ENCODE measurements around the gene SAP30BP.

SAP30BP gene

DNA sequence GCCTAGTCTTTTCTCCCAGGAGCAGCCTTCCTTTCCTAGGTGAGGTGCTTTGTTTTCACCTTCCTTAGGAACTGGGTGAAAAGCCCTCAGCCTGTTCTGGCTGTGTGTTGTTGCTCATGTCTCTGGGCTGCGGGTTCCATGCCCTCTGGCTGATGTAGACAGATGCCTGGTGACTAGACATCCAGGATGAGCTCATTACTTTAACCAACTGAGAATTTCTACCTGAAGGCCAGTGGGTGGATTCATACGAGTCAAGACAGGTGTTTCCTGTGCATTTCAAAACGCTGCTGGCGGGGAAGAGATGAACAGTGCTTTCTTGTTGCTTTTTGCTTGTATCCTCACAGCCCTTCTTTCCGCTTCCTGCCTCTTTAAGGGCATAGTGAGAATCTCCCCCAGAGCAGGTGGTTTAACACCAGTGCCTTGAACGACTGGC, 22.3 kb downstream of the SAP30BP start:
- no peak for DNase-seq

DNA sequence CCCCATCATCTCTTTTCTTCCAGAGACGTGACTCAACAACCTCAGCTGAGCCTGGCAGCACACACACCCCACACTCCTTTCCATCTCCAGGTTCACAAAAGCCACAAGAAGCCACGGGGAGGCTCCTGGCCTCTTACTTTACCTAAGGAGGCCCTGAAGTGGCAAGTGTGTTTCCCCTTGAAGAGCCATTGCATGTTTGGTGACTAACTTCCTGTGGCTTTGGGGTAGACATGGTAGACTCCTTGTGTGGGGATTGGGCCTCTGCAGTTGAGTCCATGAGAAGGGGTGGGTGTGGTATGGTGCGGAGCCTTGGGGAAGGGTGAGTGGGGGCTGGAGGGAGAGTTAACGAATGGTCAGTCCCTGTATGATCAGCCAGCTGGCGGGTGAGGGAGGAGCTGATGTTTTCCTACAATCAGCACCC, 24.2 kb downstream of the SAP30BP start:
- peak in 4 of 14 donors; percentile 54 to 84 (median 72) for DNase-seq

DNA sequence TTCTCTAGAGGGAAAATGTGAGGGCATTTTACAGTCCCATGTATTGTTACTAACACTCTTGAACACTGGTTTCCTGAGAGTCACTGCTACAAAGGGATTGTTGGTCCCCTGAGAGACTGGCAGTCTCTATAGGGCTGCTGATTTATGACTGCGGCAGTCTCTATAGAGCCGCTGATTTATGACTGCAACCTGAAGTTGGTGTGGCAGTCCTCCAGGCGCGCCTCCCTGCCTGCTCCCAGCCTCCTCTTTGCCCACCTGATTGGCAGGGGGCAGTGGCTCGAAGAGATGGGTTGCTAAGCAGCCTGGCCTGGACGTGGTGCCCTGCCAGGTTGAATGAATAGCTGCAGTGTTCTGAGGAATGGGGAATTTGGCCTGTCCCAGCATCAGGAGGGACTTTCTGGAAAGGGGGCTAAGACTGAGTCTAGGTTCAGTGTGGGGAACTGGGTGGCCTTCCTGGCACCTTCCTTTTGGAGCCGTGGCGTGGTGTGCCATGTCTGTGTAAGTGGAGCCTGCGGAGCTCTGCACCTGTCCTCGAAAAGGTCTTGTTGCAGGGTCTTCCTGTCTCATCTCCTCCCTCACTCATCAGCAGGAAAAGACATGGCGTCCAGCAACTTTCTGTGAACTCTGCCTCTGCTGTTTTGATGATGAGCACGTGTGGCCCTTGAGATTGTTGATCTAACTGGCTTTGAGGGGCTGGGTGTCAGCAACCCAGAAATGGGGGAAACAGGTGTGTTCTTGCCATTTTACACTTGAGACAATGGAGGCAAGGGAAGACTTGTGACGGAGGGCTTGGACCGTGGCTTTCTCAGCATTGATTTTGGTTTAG, 24.9 kb downstream of the SAP30BP start:
- peak in 12 of 14 donors; percentile 39 to 90 (median 69) for DNase-seq

DNA sequence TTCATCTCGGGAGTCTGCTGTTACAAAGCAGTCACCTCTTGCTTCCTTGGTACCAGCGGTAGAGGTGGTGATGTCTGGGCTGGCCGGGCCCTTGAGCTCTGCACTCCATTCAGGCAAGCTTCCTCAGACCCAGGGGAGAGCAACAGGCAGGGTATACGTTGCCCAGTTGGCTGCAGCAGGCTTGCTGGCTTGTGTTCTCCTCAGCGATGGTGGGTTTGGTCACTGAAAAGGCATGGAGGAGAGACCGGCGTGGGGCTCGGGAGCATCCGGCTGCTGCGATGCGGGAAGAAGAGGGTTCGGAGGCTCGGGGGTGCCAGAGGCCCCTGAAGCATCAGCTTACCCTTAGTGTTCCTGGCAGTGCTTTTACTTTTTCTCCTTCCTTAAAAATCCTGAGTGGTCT, 25.8 kb downstream of the SAP30BP start:
- DNase-seq, result peak in 6 of 14 donors; percentile 46 to 80 (median 70)

DNA sequence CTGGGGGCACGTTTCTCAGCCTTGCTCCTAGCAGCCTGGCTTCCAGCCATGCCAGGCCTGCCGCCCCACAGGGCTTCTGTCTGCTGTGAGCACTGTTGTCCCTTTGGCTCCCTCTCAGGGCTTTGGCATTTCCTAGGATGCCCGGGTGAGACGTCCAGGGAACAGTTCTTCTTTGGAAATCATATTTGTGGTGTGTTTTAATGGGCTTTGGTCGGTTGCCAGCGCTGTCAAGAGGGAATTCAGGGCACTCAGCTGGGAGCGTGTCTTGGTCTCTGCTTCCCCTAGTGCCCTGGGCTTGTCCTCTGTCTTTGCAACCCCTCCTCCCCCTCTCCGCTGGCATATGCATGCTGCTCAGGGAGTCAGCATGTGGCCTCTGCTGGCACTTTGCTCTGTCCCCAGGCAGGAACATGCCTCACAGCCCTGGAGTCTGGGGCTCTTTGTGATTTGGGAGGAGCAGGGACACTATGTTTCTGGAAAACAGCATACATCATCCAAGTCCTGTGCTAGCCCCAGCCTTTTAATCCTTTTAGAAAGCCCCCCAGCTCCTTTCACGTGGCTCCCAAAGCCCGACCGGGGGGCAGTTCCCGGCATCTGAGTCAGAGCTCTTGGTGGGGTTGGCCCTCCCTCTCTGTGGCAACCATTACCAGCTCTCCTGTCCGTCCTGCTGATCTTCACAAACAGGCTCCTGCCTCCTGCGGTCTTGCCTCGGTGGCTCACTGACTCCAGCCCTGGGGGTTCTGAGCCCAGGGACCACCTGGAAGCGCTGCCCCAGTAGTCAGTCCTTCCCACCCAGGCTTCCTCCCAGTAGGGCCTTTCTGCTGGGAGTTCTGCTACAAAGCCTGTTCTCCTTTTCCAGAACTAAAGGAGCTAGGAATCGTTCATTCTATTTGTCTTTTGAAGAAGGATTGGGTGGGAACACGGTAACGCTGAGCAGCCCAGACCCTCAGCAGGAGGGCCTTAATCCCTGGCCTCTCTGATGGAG, 26.7 kb downstream of the SAP30BP start:
- DNase-seq, result peak; percentile 36 to 98 (median 91)

DNA sequence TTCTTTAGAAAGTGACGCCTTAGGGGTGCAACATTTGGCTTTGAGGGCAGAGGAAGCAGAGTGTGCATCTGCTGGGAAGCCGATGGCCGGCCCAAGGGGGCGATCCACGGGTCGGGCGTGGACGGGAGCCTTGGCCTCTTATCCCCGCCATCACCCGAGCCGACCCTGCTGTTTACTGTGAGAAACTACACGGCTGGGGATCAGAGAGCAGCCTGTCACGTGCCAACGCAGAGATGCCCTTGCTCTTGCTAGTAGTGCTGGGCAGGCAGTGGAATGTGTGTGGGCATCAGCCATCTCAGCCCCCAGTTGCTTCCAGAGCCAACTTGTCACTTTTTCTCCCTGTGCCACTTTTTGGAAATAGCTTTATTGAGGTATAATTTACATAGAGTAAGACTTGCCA, 27.4 kb downstream of the SAP30BP start:
- peak in 4 of 14 donors; percentile 32 to 78 (median 46) for DNase-seq

DNA sequence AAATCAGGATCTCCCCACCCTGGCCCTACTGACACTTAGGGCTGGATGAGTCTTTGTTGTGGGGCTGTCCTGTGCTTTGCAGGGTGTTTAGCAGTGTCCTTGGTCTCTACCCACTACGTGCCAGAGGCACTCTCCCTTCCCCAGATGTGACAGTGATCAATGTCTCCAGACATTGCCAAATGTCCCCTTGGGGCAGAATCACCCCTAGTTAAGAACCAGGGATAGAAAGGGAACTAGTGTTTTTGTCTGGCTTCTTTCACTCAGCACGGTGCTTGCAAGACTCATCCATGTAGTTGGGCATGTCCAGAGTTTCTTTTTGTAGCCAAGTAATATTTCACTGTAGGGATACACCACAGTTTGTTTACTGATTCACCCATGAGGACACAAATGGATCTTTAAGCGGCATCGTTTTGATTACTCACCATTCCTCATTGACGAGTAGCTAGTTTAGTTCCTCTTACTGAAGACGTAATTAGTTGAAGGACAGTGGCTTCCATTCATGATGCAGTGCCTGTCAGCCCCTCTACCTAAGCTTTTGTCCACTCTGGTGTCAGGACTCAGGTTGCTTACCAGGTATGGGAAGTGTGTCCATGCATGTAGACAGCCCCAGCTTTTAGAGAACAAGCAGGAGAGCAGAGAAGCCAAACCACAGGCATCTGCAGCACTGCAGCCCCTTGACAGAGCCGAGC, 28.1 kb downstream of the SAP30BP start:
- peak in 1 of 14 donors; percentile 16 for DNase-seq

DNA sequence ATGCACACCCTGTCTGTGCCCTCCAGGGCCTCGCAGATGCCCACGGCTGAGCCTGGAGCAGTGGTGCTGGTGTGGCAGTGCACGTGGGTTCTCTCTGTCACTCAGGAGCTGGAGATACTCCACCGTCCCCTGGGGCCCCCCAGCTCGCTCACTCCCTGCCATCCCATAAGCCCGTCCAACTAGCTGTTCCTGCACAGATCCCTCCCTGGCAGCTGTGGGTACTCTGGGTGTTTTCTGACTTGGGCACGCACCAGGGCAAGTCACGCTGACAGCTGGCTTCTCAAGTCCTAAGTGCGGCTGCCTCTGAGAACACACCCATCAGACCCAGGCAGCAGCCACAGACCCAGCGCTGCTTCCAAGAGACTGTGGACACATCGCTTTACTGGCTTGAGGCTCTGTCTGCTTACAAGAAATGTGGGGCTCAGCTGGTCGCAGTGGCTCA, 28.7 kb downstream of the SAP30BP start:
- DNase-seq, result peak in 7 of 14 donors; percentile 34 to 69 (median 51)

DNA sequence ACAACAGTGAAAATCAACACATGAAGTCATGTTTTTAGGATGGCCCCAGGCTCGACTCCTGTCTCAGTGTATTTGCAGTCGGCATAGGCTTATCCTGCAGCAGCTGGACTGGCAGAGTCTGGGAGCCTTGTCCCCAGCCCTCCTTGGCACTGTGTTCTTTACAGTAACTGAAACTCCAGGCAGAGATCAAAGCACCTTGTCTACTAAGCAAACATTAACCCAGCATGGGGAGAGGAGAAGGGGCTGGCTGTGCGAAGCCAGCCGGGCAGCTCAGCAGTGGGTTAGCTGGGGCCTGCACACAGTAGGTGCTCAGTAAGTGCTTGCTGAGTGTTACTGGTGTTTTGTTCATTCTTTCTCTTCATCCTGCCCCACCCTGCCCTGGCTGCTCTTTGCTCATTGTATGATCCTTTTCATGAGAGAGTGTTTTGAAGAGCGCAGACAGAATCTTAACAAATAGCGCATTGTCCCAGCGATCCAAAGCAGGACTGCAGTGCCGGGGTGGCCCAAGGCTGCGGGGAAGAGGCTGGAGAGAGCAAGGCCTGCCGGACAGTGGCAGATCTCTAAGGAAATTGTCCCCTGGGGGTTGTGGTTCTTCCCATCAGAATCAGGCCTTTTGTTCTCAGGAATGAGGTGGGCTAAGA, 30.6 kb downstream of the SAP30BP start:
- DNase-seq, result peak in 10 of 14 donors; percentile 18 to 81 (median 68)

DNA sequence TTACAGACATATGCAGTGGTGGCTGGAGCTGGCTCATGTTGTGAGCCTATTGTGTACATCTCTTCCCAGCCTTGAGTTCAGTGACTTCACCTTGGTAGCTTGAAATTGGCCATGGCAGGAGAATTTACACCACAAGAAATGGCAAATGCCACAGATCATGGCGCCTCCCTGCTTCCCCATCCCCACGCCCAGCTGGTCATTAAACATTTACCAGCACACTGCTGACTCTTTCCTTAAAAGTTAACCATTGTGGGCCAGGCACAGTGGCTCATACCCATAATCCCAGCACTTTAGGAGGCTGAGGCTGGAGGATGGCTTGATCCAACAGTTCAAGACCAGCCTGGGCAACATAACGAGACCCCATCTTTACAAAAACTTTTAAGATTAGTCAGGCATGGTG, 31.5 kb downstream of the SAP30BP start:
- no peak for DNase-seq

DNA sequence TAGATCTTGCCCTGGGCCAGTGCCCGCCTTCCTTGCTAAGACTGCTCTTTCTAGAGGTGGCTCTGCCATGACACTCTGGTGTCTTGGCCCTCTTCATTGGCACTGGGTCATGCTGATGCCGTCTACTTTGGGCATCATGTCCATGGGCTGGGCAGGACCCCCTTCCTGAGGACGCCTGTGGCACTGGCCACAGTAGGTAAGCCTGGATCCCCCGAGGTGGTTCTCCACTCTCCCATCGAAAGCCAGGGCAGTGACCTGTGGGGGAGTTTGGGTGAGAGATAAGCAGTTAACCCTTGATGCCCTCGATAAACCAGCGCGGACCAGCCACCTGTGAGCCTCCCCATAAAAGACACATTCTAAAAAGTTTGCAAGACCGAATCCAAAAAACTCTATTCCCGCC, 34.1 kb downstream of the SAP30BP start:
- no peak for DNase-seq

DNA sequence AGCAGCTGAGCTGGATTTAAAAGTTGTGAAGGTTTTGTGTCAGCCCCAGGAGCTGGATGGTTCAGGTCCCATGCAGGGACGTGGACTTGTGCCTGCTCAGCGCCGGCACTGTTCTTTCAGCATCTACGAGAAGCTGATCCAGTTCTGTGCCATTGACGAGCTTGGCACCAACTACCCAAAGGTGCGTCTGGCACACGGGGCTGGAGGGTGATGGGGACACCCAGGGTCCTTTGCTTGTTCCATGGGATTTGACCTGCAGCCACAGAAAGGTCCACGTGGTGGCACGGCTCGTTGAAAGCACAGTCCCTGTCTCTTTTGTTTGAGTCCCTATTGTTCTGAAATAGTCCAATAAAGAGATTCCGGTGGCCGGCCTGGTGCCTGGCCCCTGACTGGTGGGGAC, 36.1 kb downstream of the SAP30BP start:
- DNase-seq, result no peak

DNA sequence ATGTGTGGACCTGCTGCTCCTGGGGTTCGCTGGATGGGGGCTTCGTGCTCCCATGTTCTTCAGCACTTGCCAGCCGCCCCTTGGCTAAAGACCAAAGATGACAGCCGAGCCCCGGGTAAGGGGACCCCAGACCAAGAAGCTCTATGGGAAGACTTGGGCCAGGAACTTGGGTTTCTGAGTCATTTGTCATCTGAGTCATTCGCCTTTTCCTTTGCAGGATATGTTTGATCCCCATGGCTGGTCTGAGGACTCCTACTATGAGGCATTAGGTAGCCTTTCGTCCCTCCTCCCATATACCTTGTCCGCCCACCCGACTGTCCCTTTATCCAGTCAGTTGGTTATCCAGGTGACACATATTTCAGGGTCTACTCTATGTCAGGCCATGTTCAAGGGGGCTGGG, 36.5 kb downstream of the SAP30BP start:
- no peak for DNase-seq

DNA sequence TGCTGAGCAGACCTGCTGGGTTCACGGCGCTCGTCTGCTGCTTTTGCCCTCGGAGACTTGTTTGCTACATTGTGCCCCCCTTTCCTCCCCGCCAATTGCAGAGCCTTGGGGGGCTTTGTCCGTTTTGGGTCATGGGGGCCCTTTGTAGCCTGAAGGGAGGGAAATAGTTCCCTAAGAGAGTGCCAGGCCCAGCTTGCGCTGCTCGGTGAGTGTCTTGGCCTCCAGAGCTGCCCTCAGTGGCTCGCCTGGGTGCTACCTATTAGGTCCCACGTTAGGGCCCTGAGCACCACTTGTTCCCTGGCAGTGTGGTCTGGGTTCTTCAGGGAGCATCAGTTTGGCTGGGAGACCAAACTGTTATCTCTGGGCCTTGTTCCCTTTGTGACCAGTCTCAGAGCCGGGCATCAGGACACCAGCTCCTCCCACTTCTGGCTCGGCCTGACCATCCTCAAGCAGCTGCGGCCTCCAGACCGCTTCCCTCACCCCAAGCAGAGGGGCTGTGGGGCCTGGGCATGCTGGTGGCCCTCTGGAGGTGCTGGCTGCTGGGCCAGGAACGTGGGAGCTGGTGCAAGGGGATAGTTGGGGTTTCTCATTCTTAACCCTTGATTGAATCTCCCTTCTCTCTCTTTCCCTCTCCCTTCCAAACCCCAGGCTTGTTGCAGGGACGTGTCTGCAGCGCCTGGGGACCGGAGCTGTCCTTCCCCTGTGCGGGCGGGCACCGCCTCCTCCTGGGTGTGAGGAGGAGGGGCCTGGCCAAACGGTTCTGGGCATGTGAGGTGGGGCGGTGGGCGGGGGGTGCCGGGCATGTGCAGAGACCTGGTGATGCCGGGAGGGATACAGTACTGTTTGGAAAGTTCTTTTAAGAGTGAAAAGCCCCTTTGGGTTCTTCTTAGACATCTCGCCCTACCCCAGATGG, 38.1 kb downstream of the SAP30BP start:
- DNase-seq, result peak in 2 of 14 donors; percentile 33 to 50

DNA sequence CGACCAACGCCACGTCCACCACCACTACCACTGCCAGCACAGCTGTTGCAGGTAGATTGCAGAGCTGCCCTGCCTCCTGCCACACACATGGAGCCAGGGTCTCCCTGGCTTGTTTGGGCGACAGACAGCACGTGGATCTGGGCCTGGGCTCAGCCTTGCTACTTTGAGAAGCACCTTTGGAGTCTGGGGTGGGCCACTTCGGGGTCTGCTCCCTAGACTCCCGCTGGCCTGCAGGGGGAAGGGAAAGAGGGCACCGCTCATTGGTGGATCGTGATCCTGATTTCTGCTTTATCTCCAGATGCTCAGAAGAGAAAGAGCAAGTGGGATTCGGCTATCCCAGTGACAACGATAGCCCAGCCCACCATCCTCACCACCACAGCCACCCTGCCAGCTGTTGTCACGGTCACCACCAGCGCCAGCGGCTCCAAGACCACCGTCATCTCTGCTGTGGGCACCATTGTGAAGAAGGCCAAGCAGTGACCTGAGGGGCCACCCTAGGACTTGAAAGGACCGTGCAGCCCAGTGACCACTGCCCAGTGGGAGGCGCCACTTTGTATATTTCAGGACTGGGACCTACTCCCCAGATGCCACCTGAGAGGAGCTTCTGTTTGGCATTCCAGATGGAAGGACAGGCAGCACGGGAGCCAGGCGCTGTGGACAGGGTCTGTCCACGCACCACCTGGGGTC, 39.0 kb downstream of the SAP30BP start:
- DNase-seq, result no peak

DNA sequence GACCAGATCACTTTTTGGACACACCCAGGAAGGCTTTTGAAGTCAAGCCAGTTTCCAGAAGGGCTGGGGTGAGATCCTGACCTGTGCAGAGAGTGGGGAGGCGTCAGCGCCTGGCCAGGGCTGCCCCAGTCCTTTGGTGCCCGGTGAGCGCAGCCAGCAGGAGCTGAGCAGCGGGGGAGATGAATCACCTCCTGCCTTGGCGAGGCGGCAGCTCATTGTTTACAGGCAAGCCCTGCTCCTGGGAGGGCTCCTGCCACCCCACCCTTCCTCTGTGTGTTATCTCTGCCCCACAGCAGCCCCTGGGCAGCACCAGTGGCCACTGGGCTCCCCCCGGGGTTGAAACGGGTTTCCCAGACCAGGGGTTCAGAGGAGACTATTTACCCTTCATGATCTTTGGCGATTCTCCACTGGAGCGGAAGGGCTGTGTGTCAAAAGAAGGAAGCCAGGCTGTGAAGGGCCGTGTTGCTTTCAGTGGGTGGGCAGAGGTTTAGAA, 40.0 kb downstream of the SAP30BP start:
- DNase-seq, result peak in 1 of 14 donors; percentile 26

DNA sequence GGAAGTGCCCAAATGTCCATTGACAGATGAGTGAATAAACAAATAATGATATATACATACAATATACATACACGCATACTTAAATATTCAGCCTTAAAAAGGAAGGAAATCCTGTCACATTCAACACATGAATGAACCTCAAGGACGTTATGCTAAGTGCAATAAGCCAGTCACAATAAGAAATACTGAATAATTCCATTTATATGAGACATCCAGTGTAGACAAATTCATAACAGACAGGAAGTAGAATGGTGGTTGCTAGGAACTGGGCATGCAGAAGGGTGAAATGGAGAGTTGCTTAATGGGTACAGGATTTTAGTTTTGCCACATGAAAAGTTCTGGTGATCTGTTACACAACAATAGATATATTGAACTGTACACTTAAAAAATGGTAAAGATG, 45.3 kb downstream of the SAP30BP start:
- DNase-seq, result no peak

DNA sequence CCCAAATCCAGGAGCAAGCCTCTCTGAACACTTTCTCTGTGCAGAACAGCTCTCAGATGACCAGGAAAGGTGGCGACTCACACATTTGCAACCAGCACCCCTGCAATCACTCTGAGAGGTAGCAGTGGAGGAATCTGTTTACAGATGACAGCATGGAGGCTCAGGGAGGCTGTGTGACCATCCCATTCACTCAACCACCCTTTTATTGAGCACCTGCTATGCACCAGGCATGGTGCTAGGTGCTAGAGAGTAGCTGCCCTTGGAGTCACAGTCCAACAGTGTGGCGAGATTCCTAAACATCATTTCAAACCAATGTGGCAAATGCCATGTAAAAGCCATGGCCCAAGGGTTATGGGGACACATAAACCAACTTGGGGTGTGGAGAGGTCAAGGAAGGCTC, 52.6 kb downstream of the SAP30BP start:
- no peak for DNase-seq

DNA sequence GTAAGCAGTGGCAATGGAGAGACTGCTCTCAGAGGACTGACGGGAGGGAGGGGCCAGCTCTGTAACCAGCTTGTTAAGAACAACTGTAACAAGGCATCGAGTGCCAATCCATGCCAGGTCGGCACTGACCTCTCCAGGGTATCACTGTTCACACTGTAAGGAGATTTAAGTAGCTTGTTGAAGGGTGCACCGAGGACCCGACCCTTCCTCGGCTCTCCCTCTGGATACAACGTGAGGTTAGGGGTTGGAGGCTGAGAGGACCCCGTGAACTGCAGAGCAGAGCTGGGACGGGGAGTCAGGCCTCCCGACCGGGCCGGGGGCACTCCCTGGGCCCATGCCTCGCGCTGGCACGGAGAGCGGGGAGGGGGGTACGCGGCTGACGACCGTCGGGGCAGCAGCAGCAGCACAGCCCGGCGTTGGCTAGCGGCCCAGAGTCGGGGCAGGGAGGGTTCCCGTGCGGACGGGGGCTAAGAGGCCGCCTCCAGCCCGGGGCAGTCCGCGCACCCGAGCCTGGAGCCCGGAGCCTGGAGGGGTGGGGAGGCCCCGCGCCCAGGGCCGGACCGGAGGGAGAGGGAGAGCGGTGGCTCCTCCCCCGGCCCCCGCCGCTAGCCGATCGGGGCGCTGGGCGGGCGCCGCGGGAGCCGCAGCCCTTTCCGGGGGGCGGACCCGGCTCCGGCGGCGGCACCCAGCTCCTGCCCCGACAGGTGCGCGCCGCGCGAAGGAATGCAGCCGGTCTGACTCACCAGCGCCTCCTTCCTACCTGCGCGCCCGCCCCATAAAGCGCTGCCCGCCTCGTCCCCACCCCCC, 53.7 kb downstream of the SAP30BP start, which contains the start of gene ITGB4:
Gene ITGB4 (plus strand): TSS at position 804 of the 807 bp plus-strand sequence. CDS start 3,245 bp downstream, outside the sequence.
- peak in 9 of 14 donors; percentile 20 to 71 (median 42) for DNase-seq

Measured in C1 segment of cervical spinal cord (tissue), 14 donors.